Stimulated activated CD8-positive, alpha-beta memory T cell treated with anti-CD3 and anti-CD28 coated beads, Interleukin-7, amount 100 ng/mL, for 48 hours (primary cell): ENCODE measurements around the gene GGNBP2.
A peak's percentile ranks its signal among the peaks of the same experiment; 100 is the strongest.

Experiments used
- DNase-seq, 2 donors: peaks; one replicate each; pipeline ENCODE4 v3.0.0-alpha.2; 2020; ENCODE audit warnings: low read depth in 1 of 2; ENCODE audit errors: extremely low read depth in 1 of 2

GGNBP2 gene

GRCh38 chr17:36628576-36628975, 83.9 kb downstream of the GGNBP2 start:
- DNase-seq, result no peak

GRCh38 chr17:36629252-36629847, 84.6 kb downstream of the GGNBP2 start:
- peak; percentile 56 to 62 for DNase-seq

DNA sequence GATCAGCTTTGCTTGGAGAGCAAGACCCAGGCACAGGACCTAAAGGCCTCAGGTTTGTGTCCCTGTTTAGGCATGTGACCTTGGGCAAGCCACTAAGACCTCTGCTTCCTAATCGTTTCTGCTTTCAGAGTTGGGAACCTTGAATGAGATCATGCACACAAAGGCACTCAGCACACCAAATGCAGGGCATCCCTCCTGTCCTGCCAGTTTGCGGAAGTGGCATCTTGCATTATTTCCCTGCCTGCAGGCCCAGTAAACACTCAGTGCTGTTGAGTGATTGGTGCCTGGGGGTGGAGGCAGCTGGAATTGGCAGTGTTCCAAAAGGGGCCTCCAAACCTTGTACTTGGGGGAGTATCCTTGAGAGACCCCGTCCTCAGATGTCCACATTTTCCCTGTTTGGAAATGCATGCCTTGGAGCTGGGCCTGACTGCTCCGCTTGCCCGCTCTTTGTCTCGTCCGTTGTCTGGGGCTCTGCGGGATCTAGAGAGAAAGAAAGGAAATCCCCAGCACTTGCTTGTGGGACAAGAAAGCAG, 85.3 kb downstream of the GGNBP2 start:
- no peak for DNase-seq

DNA sequence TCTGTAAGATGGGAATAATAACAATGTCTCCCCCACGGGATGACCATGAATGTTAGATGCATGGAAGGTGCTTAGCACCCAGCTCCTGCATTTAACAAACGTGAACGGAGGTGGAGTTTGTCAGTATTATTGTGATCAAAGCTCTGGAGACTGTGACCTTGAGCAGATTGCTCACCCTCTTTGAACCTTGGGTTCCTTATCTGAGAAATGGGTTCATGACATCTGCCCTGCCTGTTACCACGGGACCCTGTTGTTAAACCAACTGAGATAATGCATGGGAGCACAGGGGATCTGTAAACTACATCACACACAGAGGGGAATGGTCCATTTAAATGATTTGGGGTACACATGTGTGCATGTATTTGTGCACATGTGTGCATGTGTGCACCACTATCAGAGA, 86.3 kb downstream of the GGNBP2 start:
- DNase-seq, result no peak

- DNase-seq, result no peak
Observed at GRCh38 chr17:36632916-36633771, 88.4 kb downstream of the GGNBP2 start.
